ENCODE results near the gene GZMA. TPM values are rescaled to one million over a fixed set of nuclear protein-coding genes. Genes with fewer than 3 reads are reported as not detected.
"Not testable (repeated sequence)": the region's sequence is repeated elsewhere in the genome, so short reads cannot be mapped to it uniquely, and the experiment has no call there.

GZMA gene
- total RNA-seq, 2 donors from 2014 or later: 10.3 to 33.9 TPM

DNA sequence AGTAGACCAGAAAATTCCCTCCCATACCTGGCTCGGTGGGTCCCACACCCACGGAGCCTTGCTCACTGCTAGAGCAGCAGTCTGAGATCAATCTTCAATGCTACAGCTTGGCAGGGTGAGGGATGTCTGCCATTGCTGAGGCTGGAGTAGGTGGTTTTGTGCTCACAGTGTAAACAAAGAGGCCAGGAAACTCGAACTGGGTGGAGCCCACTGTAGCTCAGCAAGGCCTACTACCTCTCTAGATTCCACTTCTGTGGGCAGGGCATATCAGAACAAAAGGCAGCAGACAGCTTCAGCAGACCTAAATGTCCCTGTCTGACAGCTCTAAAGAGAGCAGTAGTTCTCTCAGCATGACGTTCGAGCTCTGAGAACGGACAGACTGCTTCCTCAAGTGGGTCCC is 5.6 kb upstream of the GZMA start:
- H3K36me3 Mint-ChIP-seq (ENCODE audit: low read depth): no peaks in the 10 kb centered on the region
- peaks cover 16% of the 10 kb centered on the region for H3K4me1 Mint-ChIP-seq
- H3K27me3 Mint-ChIP-seq: no peaks in the 10 kb centered on the region
- H3K27ac Mint-ChIP-seq: no peak overlapping the region
- H3K4me3 Mint-ChIP-seq: peak overlapping the region; percentile 58
- no peak for ATAC-seq (replicated peaks)
- peaks cover 8% of the 10 kb centered on the region for H3K9me3 Mint-ChIP-seq

DNA sequence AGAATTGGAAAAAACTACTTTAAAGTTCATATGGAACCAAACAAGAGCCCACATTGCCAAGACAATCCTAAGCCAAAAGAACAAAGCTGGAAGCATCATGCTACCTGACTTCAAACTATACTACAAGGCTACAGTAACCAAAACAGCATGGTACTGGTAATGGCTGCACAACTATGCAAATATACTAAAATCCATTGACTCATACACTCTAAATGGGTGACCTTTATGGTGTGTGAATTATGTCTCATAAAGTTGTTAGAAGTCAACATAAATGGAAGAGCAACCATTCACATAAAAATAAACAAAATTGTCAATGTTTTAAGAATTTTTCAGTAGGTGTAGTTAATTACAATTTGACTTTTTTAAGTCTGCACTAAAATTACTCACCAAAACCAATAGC is 1.3 kb upstream of the GZMA start:
- not testable (repeated sequence) for H3K9me3 Mint-ChIP-seq; H3K36me3 Mint-ChIP-seq (ENCODE audit: low read depth); H3K27me3 Mint-ChIP-seq
- H3K27ac Mint-ChIP-seq: peak overlapping the region; percentile 82
- H3K4me3 Mint-ChIP-seq: peak overlapping the region; percentile 70
- peaks cover 39% of the 10 kb centered on the region for H3K4me1 Mint-ChIP-seq
- peak; percentile 39 for ATAC-seq (replicated peaks)

DNA sequence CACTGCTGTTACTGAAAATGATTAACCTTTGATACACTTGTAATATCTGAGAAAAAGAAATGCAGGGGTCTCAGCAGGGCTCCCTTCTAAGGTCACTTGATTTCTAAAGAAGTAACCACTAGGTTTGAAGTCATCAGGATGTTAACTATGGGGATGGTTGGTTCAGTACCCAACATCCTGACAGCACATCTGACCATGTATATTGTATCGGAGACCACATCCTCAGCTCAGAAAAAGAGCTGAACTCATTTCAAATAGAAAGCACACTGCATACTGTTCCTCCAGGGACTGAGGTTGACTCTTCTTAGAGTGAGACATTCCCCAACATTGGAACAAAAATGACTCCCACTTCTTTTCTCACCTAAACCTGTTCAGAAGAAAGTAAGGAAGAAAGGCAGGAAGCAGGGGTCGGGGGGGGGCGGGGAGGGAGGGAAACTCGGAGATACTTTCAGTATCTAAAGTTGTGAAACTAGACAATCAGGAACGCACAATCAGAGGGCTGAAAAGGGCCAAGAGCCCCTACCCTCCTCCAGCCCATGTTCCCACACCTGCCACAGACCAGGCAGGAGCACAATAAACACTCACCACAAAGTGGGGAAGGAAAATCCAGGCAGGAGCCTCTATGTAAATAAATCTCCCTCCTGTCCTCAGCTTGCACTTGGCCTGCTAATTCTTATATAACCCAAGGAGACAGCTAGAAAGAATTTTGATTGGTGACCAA is 730 bp upstream of the GZMA start:
- H3K27me3 Mint-ChIP-seq: no peaks in the 10 kb centered on the region
- H3K4me1 Mint-ChIP-seq: peaks cover 34% of the 10 kb centered on the region
- H3K9me3 Mint-ChIP-seq: peaks cover 8% of the 10 kb centered on the region
- no peaks in the 10 kb centered on the region for H3K36me3 Mint-ChIP-seq (ENCODE audit: low read depth)
- ATAC-seq (replicated peaks): peak; percentile 86
- H3K4me3 Mint-ChIP-seq: peak overlapping the region; percentile 70
- peak overlapping the region; percentile 82 for H3K27ac Mint-ChIP-seq

DNA sequence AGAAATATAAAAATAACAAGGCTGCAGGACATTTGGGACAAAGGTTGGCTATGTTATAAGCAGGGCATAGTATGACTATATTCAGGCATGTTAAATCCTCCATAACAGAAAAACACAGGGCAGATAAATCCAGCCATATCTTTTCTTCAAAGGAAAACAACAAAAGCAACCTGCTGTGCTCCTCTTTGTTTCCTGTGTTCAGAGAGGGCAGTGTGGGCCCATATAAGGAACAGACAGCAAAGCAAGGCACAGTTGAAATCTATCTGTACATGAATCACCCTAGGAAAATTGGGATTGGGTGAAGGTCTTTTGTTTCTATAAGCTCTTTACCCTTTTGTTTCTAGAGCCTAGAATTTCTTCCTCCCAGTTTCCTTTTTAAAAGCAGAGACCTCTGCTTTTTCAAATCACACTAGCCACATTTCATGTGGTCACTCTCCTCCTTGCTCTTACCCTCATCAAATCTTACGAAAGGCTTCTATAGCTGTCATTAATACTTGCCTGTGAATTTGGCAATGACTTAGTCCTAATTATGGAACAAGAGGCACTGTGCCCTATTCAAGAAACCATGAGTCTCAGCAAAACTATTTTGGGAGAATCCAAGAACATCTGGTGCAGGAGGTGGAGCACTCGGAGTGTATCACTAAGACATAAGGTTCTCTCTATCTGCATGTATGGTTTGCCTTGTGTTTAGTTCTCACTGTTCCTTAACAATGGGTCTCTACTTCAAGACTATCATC is 1.8 kb downstream of the GZMA start:
- Mint-ChIP-seq H3K4me1 (peaks cover 30% of the 10 kb centered on the region), H3K27me3 (no peaks in the 10 kb centered on the region), H3K36me3 (ENCODE audit: low read depth) (no peaks in the 10 kb centered on the region), H3K4me3 (peak overlapping the region; percentile 6), H3K27ac (no peak overlapping the region), H3K9me3 (peaks cover 4% of the 10 kb centered on the region)
- ATAC-seq (replicated peaks): no peak

DNA sequence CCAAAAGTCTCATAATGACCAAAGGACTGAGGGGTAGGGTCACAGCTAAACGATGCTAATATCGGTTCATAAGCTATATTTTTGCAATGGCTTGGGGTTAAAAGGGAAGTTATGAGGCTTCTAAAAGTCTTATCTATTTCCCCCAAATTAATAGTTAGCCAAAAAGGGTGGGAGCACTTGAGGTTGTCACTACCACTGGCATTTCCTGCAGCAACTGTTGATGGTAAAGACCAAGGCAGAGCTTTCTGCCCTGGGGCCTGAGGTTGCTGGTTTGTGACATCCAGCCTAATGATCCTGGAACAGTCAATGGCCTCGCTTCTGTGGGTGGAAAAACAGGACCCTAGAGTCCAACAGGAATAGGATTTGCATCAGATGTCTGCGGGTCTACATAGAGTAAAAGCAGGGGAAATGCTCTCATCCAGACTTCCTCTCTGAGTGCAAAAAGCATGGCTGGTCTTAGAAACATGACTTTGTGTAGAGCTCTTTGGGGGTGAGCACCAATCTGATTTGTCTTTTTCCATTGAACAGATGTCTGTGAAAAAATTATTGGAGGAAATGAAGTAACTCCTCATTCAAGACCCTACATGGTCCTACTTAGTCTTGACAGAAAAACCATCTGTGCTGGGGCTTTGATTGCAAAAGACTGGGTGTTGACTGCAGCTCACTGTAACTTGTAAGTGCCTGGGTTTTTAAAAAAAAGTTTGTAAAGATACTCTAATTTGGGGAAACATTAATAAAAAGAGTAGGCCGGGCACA is 2.7 kb downstream of the GZMA start:
- Mint-ChIP-seq H3K9me3 (no peaks in the 10 kb centered on the region), H3K4me3 (no peak overlapping the region), H3K4me1 (peaks cover 30% of the 10 kb centered on the region), H3K27ac (no peak overlapping the region), H3K27me3 (no peaks in the 10 kb centered on the region), H3K36me3 (ENCODE audit: low read depth) (no peaks in the 10 kb centered on the region)
- no peak for ATAC-seq (replicated peaks)

DNA sequence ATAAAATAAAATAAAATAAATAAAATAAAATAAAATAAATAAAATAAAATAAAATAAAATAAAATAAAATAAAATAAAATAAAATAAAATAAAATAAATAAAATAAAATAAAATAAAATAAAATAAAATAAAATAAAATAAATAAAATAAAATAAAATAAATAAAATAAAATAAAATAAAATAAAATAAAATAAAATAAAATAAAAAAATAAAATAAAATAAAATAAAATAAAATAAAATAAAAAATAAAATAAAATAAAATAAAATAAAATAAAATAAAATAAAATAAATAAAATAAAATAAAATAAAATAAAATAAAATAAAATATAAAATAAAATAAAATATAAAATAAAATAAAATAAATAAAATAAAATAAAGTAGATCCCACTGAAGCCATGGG is 3.5 kb downstream of the GZMA start:
- H3K36me3 Mint-ChIP-seq (ENCODE audit: low read depth): not testable (repeated sequence)

DNA sequence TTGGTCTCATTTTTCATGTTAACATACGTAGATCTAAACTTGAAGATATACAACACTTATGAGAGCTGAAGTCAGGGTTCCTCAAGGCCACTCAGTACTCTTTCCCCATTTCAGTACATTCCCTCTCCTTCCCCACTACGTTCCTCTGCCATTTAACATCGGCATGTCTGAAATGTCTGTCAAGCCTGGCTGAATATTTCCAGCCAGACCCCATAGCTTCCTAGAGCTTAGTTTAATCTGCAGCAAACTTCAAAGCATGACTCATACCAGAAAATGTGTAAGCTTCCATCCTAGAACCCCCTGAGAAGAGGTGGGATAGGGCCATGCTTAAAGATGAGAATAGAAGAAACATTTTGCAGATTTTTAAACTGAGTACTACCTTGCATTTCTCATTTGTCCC is 6.2 kb downstream of the GZMA start:
- Mint-ChIP-seq H3K9me3 (no peaks in the 10 kb centered on the region), H3K27me3 (peaks cover 1% of the 10 kb centered on the region), H3K27ac (no peak overlapping the region), H3K36me3 (ENCODE audit: low read depth) (no peaks in the 10 kb centered on the region), H3K4me3 (no peak overlapping the region), H3K4me1 (peaks cover 24% of the 10 kb centered on the region)
- no peak for ATAC-seq (replicated peaks)

More for the DNA sequence above, 3.5 kb downstream of the GZMA start:
- H3K27me3 Mint-ChIP-seq; H3K4me3 Mint-ChIP-seq; H3K27ac Mint-ChIP-seq; H3K9me3 Mint-ChIP-seq; ATAC-seq (replicated peaks): not testable (repeated sequence)
- peaks cover 26% of the 10 kb centered on the region for H3K4me1 Mint-ChIP-seq

DNA sequence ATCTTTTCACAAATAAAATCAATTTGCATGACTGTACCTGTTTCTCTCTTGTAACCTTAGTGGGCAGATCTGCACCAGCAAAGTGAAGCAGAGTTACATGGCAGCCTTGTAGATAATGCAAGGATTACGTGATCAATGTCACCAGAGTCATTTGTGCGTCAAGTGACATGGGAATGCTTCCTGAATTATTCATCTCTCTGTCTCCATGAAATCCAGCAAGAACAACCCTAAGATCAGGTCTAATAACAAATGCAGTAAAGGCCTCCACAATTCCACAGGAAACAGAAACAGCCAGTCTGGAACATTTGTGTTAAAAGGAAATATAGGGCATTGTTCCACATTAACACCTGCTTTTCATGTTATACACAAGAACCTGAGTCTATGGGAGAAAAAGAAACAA is 7.8 kb downstream of the GZMA start:
- Mint-ChIP-seq H3K27me3 (peaks cover 3% of the 10 kb centered on the region), H3K4me3 (no peak overlapping the region), H3K36me3 (ENCODE audit: low read depth) (no peaks in the 10 kb centered on the region), H3K9me3 (no peaks in the 10 kb centered on the region), H3K27ac (no peak overlapping the region), H3K4me1 (peaks cover 15% of the 10 kb centered on the region)
- no peak for ATAC-seq (replicated peaks)

DNA sequence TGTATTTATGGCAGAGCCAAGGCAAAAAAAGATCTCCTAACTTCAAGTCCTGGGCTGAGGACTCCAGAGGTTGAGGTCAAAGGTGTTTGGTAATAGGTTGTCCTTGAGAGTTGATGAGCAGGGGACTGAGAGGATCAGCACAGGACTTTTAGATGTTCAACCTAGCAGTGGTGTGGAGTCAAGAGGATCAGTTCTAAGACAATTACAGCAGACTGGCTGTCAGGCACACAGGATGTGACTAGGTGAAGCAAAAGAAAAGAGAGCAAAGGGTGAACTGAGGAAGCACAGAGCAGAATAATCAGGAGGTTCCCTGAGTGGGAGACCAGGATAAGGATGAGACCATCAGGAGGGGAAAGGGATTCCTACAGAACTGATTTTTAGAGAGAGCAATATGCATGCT is 10.9 kb downstream of the GZMA start:
- no peaks in the 10 kb centered on the region for H3K9me3 Mint-ChIP-seq
- no peak for ATAC-seq (replicated peaks)
- no peak overlapping the region for H3K27ac Mint-ChIP-seq
- peaks cover 3% of the 10 kb centered on the region for H3K27me3 Mint-ChIP-seq
- H3K4me1 Mint-ChIP-seq: peaks cover 13% of the 10 kb centered on the region
- H3K4me3 Mint-ChIP-seq: no peak overlapping the region
- H3K36me3 Mint-ChIP-seq (ENCODE audit: low read depth): no peaks in the 10 kb centered on the region

DNA sequence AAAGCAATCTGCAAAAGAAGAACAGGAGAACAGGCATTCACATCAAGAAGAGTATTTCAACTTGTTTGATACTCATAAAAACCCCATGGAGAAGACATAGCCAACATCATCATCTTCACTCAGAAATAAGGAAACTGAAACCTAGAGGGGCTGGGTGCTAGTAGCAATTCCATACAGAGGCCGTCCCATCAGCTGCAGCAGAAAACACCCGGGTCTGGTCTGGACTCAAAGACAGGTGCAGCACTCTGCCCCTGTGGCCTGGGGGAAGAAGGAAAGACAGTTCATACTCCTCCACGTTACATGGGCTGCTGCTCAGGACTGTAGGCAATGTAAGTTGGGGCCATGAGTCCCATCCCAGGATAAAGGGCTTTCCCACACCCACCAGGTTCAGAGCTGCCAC is 11.6 kb downstream of the GZMA start:
- H3K4me1 Mint-ChIP-seq: peaks cover 13% of the 10 kb centered on the region
- H3K4me3 Mint-ChIP-seq: no peak overlapping the region
- H3K27ac Mint-ChIP-seq: no peak overlapping the region
- no peaks in the 10 kb centered on the region for H3K9me3 Mint-ChIP-seq
- ATAC-seq (replicated peaks): no peak
- no peaks in the 10 kb centered on the region for H3K36me3 Mint-ChIP-seq (ENCODE audit: low read depth)
- H3K27me3 Mint-ChIP-seq: peaks cover 3% of the 10 kb centered on the region

DNA sequence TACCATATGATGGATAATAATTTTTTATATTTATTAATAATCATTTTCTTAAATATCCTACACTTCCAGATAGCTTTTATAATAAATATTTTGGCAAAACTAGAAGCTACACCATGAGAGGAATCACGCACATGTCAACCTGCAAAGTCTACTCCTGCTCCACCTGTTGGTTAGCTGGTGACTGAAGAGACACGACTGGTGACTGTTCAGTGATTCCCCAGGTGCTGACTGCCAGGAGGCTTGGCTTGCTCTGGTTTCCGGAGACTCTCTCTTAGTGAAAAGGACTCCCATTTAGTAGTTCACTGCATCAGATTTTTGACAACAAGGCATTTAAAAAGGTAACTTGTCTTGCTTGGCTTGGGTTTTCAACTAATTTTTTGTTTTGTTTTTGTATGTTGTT is 20.9 kb downstream of the GZMA start:
- no peaks in the 10 kb centered on the region for H3K4me1 Mint-ChIP-seq
- no peaks in the 10 kb centered on the region for H3K9me3 Mint-ChIP-seq
- ATAC-seq (replicated peaks): no peak
- no peak overlapping the region for H3K27ac Mint-ChIP-seq
- H3K36me3 Mint-ChIP-seq (ENCODE audit: low read depth): no peaks in the 10 kb centered on the region
- H3K4me3 Mint-ChIP-seq: no peak overlapping the region
- no peaks in the 10 kb centered on the region for H3K27me3 Mint-ChIP-seq

DNA sequence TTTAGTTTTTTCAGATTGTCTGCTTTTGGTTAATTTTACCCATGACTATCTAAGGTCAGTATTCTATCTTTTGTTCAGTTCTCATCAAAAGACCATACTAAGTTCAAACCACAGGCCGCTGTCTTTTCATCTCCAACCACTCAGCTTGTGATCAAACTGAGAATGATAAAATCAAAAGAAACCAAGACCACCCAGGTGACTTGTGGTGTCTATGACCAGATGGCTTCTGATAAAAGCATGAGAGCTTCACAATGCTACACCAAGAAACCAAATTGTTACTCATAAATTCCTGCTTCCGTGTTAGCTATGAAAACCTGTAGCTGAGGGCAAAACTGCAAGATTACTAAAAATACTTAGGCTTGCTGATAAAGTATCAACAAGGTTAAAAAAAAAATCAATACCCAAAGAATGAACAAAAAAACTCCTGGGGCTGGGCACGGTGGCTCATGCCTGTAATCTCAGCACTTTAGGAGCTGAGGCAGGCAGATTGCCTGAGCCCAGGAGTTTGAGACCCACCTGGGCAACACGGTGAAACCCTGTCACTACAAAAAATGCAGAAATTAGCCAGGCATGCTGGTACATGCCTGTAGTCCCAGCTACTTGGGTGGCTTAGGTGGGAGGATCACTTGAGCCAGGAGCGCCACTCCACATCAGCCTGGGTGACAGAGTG is 31.7 kb downstream of the GZMA start:
- peaks cover 12% of the 10 kb centered on the region for H3K9me3 Mint-ChIP-seq
- H3K27ac Mint-ChIP-seq: no peak overlapping the region
- no peaks in the 10 kb centered on the region for H3K4me1 Mint-ChIP-seq
- H3K27me3 Mint-ChIP-seq: peaks cover 10% of the 10 kb centered on the region
- peak; percentile 82 for ATAC-seq (replicated peaks)
- no peaks in the 10 kb centered on the region for H3K36me3 Mint-ChIP-seq (ENCODE audit: low read depth)
- no peak overlapping the region for H3K4me3 Mint-ChIP-seq

DNA sequence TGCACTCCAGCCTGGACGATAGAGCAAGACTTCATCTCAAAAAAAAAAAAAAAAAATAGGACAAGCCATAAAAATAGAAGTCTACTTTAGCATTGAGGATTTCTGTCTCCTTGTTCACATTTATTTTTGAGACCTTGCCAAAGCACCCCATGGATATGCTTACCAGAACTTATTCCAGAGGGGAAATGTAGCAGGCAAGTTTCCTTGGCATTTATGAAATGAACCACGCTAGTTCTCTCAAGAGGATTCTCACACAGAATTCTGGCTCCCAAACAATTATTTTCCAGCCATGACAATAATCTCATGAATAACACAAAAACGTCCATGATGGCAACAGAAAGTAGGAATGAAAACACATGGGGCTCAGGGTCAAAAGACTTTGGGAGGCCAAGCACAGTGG is 34.1 kb downstream of the GZMA start:
- no peak overlapping the region for H3K4me3 Mint-ChIP-seq
- no peaks in the 10 kb centered on the region for H3K36me3 Mint-ChIP-seq (ENCODE audit: low read depth)
- H3K27me3 Mint-ChIP-seq: peaks cover 7% of the 10 kb centered on the region
- no peak overlapping the region for H3K27ac Mint-ChIP-seq
- peaks cover 5% of the 10 kb centered on the region for H3K4me1 Mint-ChIP-seq
- no peak for ATAC-seq (replicated peaks)
- H3K9me3 Mint-ChIP-seq: peaks cover 4% of the 10 kb centered on the region

DNA sequence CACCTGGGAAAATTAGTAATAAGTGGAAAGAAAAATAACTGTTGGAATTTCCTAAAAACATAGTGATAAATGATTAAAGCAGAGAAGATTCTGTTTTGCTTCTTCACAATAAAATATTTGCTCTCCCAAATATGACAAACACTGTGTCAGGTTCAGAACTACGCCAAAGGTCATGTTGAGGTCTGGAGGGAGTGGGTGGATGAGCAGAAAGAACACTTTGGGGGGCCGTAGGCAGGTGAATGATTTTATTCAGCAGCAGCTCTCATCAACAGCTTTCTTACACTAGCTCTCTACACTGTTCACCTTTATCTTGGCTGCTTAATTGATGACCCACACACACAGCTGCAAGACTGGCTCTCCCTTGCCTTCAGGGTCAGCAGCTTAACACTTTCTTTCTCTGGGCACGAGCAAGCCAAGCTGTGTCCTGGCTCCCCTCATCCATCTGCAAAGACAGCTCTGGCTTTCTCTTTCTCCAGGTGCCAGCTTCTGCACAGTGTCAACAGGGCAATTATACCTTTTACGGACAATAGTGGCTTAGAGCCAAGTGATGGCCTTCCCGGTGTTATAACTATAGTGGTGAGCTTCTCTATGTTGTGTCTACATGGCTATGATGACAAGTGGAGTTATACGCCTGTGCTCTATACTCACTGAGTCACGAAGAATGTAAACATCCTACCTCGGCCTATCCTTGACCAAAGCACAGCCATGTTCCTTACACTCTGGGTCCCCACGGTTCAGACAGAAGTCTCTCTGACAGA is 38.6 kb downstream of the GZMA start:
- no peak overlapping the region for H3K4me3 Mint-ChIP-seq
- no peaks in the 10 kb centered on the region for H3K9me3 Mint-ChIP-seq
- ATAC-seq (replicated peaks): no peak
- H3K4me1 Mint-ChIP-seq: peaks cover 16% of the 10 kb centered on the region
- no peaks in the 10 kb centered on the region for H3K27me3 Mint-ChIP-seq
- peak overlapping the region; percentile 40 for H3K27ac Mint-ChIP-seq
- no peaks in the 10 kb centered on the region for H3K36me3 Mint-ChIP-seq (ENCODE audit: low read depth)
